GM19463 (cell line): ENCODE results near the gene CC2D1B.
"Not testable (repeated sequence)": the region's sequence is repeated elsewhere in the genome, so short reads cannot be mapped to it uniquely, and the experiment has no call there.

Source experiments
- ATAC-seq: cut with Tn5 transposase; IDR thresholded peaks from one replicate; pipeline ENCODE4 v1.9.1; 2021; ENCODE audit warnings: mild to moderate bottlenecking, moderate library complexity; ENCODE audit not compliant: unreplicated experiment

Gene CC2D1B

GRCh38 chr1:52365746-52366516 is at the start of gene CC2D1B:
Gene CC2D1B, minus strand, starts transcription at chr1:52366205. Its CDS starts 1,585 bp downstream, at chr1:52364620.
- ATAC-seq, result peak; percentile 88

- ATAC-seq, result no peak
Observed at GRCh38 chr1:52414942-52415341, 48.9 kb upstream of the CC2D1B start.

- ATAC-seq, result no peak
Observed at GRCh38 chr1:52413410-52413989, 47.5 kb upstream of the CC2D1B start.

GRCh38 chr1:52404975-52405338 is 39.0 kb upstream of the CC2D1B start:
- no peak for ATAC-seq

- ATAC-seq, result peak; percentile 93
Observed at GRCh38 chr1:52404116-52404974, 38.3 kb upstream of the CC2D1B start, which contains the start of the genes ORC1 and PRPF38A. Gene ORC1, minus strand, starts transcription at chr1:52404423. Its CDS starts 2,200 bp downstream, at chr1:52402223. Gene PRPF38A, plus strand, starts transcription at chr1:52404602. Its CDS starts 148 bp downstream, at chr1:52404750.

- ATAC-seq, result peak; percentile 25
Observed at GRCh38 chr1:52403566-52404115, 37.6 kb upstream of the CC2D1B start.

GRCh38 chr1:52402860-52403240 is 36.8 kb upstream of the CC2D1B start:
- no peak for ATAC-seq

- ATAC-seq, result no peak
Observed at GRCh38 chr1:52400131-52400530, 34.1 kb upstream of the CC2D1B start.

GRCh38 chr1:52399629-52400028 is 33.6 kb upstream of the CC2D1B start:
- ATAC-seq, result no peak

GRCh38 chr1:52393174-52393573 is 27.2 kb upstream of the CC2D1B start:
- no peak for ATAC-seq

- ATAC-seq, result no peak
Observed at GRCh38 chr1:52386458-52386857, 20.5 kb upstream of the CC2D1B start.

- ATAC-seq, result no peak
Observed at GRCh38 chr1:52385376-52385775, 19.4 kb upstream of the CC2D1B start.

GRCh38 chr1:52369851-52370250 is 3.8 kb upstream of the CC2D1B start:
- not testable (repeated sequence) for ATAC-seq

- ATAC-seq, result no peak
Observed at GRCh38 chr1:52368383-52369172, 2.6 kb upstream of the CC2D1B start.

- ATAC-seq, result no peak
Observed at GRCh38 chr1:52367272-52367671, 1.3 kb upstream of the CC2D1B start.

GRCh38 chr1:52366517-52366827 is 467 bp upstream of the CC2D1B start:
- no peak for ATAC-seq

- ATAC-seq, result no peak
Observed at GRCh38 chr1:52365071-52365745, 797 bp downstream of the CC2D1B start.

- no peak for ATAC-seq
Observed at GRCh38 chr1:52364235-52364839, 1.7 kb downstream of the CC2D1B start.

GRCh38 chr1:52360595-52360968 is 5.4 kb downstream of the CC2D1B start:
- ATAC-seq, result no peak
